Measurements from ENCODE around the gene MRPL37. TPM values are rescaled to one million over a fixed set of nuclear protein-coding genes. Genes with fewer than 3 reads are reported as not detected.
"Not testable (repeated sequence)": the region's sequence is repeated elsewhere in the genome, so short reads cannot be mapped to it uniquely, and the experiment has no call there.

Gene MRPL37
- total RNA-seq, 2 donors from 2014 or later: 109 to 158 TPM

DNA sequence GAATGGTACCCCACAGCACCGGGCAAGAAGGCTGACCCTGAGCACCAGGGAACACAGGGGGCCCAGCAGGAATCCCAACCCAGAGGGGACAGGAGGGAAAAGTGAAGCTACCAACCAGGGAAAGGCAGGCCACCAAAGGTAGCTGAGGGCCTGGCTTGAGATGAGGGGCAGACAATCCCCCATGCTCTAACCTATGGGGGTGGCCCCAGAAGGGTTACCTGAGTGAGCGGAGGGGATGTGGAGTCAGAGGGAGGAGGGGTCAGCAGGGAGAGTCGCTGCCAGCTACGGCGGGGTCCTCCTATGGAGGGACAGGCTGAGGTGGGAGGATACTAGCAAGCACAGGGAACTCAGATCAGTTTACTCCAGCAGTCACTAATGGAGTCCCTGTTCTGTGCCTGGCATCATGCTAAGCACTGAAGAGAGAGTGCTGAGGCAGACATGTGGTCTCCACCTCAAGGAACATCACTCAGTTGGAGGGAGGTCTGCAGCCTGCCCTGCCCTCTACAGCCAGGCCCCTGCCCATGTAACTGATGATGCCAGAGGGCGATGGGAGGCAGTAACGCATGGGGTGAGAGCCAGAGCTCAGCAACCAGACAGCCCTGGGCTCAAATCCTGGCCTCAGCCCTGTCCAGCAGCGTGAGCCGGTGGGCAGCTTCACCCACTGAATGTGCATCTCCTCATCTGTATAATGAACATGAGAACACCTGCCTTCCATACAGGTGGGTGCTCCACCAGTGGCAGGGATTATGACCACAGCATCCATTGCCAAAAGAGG, 21.5 kb upstream of the MRPL37 start:
- Mint-ChIP-seq H3K4me3 (no peak overlapping the region), H3K36me3 (no peaks in the 10 kb centered on the region), H3K27me3 (no peaks in the 10 kb centered on the region), H3K9me3 (no peaks in the 10 kb centered on the region), H3K27ac (no peak overlapping the region), H3K4me1 (ENCODE audit: low read depth in 2 of 2) (peaks cover 0 to 6% of the 10 kb centered on the region in 2 donors)
- peak in 1 of 2 donors; percentile 4 for ATAC-seq
- DNase-seq (ENCODE audit: low spot score): no peak

DNA sequence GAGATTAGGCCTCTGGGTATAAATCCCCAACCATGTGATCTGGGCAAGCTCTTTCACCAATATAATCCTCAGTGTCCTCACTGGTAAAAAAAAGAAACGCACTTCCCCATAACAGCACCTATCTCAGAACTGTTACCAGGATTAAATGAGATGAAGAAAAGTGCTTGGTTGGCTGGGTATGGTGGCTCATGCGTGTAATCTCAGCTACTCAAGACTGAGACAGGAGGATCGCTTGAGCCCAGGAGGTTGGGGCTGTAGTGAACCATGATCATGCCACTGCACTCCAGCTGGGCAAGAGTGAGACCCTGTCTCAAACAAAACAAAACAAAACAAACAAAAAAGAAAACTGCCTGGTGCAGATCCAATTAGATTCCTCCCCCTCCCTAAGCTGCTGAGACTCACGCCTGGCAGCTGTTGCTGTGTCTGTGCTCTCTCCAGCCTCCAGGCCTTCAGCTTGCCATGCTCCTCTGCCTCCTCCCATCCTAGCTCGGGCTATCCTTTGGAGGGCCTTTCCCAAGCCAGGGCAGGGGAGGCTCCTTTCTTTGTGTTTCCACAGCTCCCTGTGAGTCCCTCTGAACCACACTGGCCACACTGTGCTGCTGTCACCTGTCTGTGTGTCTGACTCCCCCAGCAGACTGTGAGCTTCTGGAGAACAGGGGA, 19.1 kb upstream of the MRPL37 start:
- ATAC-seq: no peak
- peaks cover 0 to 6% of the 10 kb centered on the region in 2 donors for H3K4me1 Mint-ChIP-seq (ENCODE audit: low read depth in 2 of 2)
- no peaks in the 10 kb centered on the region for H3K9me3 Mint-ChIP-seq
- no peak for DNase-seq (ENCODE audit: low spot score)
- H3K4me3 Mint-ChIP-seq: no peak overlapping the region
- H3K36me3 Mint-ChIP-seq: no peaks in the 10 kb centered on the region
- no peaks in the 10 kb centered on the region for H3K27me3 Mint-ChIP-seq
- H3K27ac Mint-ChIP-seq: no peak overlapping the region

GRCh38 chr1:54186056-54186455, 13.9 kb upstream of the MRPL37 start:
- ATAC-seq (no peak), DNase-seq (ENCODE audit: low spot score) (no peak)
- H3K36me3 Mint-ChIP-seq: no peaks in the 10 kb centered on the region
- peaks cover 0 to 6% of the 10 kb centered on the region in 2 donors for H3K4me1 Mint-ChIP-seq (ENCODE audit: low read depth in 2 of 2)
- no peaks in the 10 kb centered on the region for H3K27me3 Mint-ChIP-seq
- no peaks in the 10 kb centered on the region for H3K9me3 Mint-ChIP-seq
- H3K4me3 Mint-ChIP-seq: no peak overlapping the region
- no peak overlapping the region for H3K27ac Mint-ChIP-seq

DNA sequence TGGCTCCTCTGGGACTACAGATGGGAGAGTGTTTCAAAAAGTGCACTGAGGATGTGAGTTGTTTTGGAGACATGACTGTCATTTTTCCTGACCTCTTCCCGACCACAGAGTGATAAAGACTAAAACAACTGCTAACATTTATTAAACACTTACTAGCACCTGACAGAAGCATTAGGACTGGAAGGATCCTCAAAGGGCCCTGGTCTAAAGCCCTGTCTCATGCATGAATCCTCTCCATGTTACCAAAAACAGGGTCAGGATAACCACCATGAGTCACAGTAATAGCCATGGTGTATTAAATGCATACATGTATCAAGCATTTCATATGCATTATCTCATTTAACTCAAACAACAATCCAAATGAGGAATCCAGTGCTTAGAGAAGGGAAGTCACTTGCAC, 11.7 kb upstream of the MRPL37 start:
- Mint-ChIP-seq H3K27ac (no peak overlapping the region), H3K36me3 (no peaks in the 10 kb centered on the region), H3K9me3 (no peaks in the 10 kb centered on the region), H3K4me1 (ENCODE audit: low read depth in 2 of 2) (no peaks in the 10 kb centered on the region), H3K4me3 (no peak overlapping the region), H3K27me3 (no peaks in the 10 kb centered on the region)
- no peak for DNase-seq (ENCODE audit: low spot score)
- no peak for ATAC-seq

- DNase-seq (ENCODE audit: low spot score) (no peak), ATAC-seq (no peak)
- H3K4me1 Mint-ChIP-seq (ENCODE audit: low read depth in 2 of 2): no peaks in the 10 kb centered on the region
- no peaks in the 10 kb centered on the region for H3K36me3 Mint-ChIP-seq
- no peak overlapping the region for H3K4me3 Mint-ChIP-seq
- H3K27me3 Mint-ChIP-seq: no peaks in the 10 kb centered on the region
- no peak overlapping the region for H3K27ac Mint-ChIP-seq
- H3K9me3 Mint-ChIP-seq: no peaks in the 10 kb centered on the region
Measured at GRCh38 chr1:54190526-54190925, 9.4 kb upstream of the MRPL37 start.

DNA sequence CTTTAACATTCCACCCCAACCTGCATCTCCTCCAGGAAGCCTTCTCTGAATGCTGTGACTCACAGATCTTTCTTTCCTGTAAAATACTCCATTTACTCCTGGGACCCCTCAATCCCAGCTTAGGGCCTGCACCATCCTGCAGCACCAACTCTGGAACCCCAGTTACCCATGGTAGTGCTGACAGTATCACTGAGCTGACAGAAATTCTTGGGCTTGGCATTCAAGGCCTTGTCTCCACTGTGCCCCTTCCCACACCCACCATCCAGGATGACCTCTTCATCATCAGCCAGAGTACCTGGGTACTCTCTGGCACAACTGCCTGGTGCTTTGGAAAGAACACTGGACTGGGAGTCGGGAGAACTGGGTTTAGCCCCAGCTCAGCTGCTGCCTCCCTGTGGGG, 8.4 kb upstream of the MRPL37 start:
- Mint-ChIP-seq H3K9me3 (no peaks in the 10 kb centered on the region), H3K4me1 (ENCODE audit: low read depth in 2 of 2) (no peaks in the 10 kb centered on the region), H3K36me3 (no peaks in the 10 kb centered on the region), H3K27me3 (no peaks in the 10 kb centered on the region), H3K4me3 (no peak overlapping the region), H3K27ac (no peak overlapping the region)
- DNase-seq (ENCODE audit: low spot score) (no peak), ATAC-seq (no peak)

GRCh38 chr1:54193453-54193852, 6.5 kb upstream of the MRPL37 start:
- Mint-ChIP-seq H3K9me3 (no peaks in the 10 kb centered on the region), H3K4me1 (ENCODE audit: low read depth in 2 of 2) (no peaks in the 10 kb centered on the region), H3K27me3 (no peaks in the 10 kb centered on the region), H3K4me3 (no peak overlapping the region), H3K27ac (no peak overlapping the region), H3K36me3 (no peaks in the 10 kb centered on the region)
- DNase-seq (ENCODE audit: low spot score): no peak
- no peak for ATAC-seq

GRCh38 chr1:54199151-54199764, 709 bp upstream of the MRPL37 start:
- no peak for DNase-seq (ENCODE audit: low spot score)
- Mint-ChIP-seq H3K27me3 (no peaks in the 10 kb centered on the region), H3K4me1 (ENCODE audit: low read depth in 2 of 2) (peaks cover 30% of the 10 kb centered on the region in 2 donors), H3K4me3 (peak overlapping the region; percentile 87), H3K36me3 (peaks cover 4% of the 10 kb centered on the region), H3K9me3 (no peaks in the 10 kb centered on the region), H3K27ac (peak overlapping the region; percentile 70 to 89)
- peak in 1 of 2 donors; percentile 1 for ATAC-seq

GRCh38 chr1:54200519-54200997, 591 bp downstream of the MRPL37 start:
- ATAC-seq (peak in 1 of 2 donors; percentile 48), DNase-seq (ENCODE audit: low spot score) (no peak)
- Mint-ChIP-seq H3K4me1 (ENCODE audit: low read depth in 2 of 2) (peaks cover 30% of the 10 kb centered on the region in 2 donors), H3K27me3 (no peaks in the 10 kb centered on the region), H3K4me3 (peak overlapping the region; percentile 87), H3K9me3 (no peaks in the 10 kb centered on the region), H3K27ac (peak overlapping the region; percentile 70 to 89), H3K36me3 (peaks cover 12% of the 10 kb centered on the region)

GRCh38 chr1:54204199-54204598, 4.2 kb downstream of the MRPL37 start:
- no peaks in the 10 kb centered on the region for H3K9me3 Mint-ChIP-seq
- H3K36me3 Mint-ChIP-seq: peaks cover 36% of the 10 kb centered on the region
- peaks cover 32 to 35% of the 10 kb centered on the region in 2 donors for H3K4me1 Mint-ChIP-seq (ENCODE audit: low read depth in 2 of 2)
- H3K4me3 Mint-ChIP-seq: no peak overlapping the region
- DNase-seq (ENCODE audit: low spot score) (no peak), ATAC-seq (no peak)
- H3K27ac Mint-ChIP-seq: no peak overlapping the region
- no peaks in the 10 kb centered on the region for H3K27me3 Mint-ChIP-seq

DNA sequence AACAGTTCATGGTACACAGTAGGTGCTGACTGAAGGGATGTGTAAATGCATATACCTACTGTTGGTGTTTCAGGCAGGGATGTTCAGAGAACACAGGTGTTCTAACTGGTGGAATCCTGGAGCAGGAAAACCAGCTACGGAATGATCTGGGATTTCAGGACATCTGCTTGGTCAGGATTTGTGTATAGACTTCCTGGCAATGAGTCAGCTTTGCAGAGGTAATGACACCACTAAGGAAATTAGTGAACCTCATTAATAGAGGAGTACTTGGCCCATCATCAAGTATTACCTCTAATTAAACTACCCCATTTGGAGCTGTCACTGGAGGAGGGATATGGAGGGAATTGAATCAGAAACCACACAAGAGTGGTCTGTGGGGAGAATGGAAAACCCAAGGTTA, 7.3 kb downstream of the MRPL37 start:
- Mint-ChIP-seq H3K27me3 (no peaks in the 10 kb centered on the region), H3K4me1 (ENCODE audit: low read depth in 2 of 2) (peaks cover 18 to 24% of the 10 kb centered on the region in 2 donors), H3K36me3 (peaks cover 58% of the 10 kb centered on the region), H3K9me3 (no peaks in the 10 kb centered on the region), H3K4me3 (no peak overlapping the region), H3K27ac (no peak overlapping the region)
- no peak for DNase-seq (ENCODE audit: low spot score)
- no peak for ATAC-seq

DNA sequence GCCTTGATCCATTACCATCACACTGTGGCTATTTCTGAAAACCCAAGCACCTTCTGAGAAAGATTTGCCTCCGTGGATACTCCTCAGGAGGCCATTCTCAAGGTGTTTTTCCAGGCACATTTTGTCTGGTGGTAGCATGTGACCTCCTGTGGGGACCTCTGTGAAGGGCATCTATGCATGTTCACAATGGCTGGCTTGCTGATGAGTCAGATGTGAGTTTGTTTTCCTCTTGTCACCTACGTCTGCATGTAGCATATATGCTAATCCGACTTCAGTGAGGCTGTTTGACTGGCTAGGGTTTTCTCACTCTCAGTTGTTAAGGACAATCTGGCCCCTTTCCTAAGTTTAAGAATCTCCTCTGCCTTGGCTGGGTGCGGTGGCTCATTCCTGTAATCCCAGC, 7.9 kb downstream of the MRPL37 start:
- not testable (repeated sequence) for H3K4me3 Mint-ChIP-seq; H3K27me3 Mint-ChIP-seq; H3K27ac Mint-ChIP-seq; ATAC-seq; DNase-seq (ENCODE audit: low spot score); H3K9me3 Mint-ChIP-seq
- H3K4me1 Mint-ChIP-seq (ENCODE audit: low read depth in 2 of 2): peaks cover 15 to 19% of the 10 kb centered on the region in 2 donors
- H3K36me3 Mint-ChIP-seq: peaks cover 54% of the 10 kb centered on the region

- Mint-ChIP-seq H3K27me3 (no peaks in the 10 kb centered on the region), H3K36me3 (peaks cover 45% of the 10 kb centered on the region), H3K4me1 (ENCODE audit: low read depth in 2 of 2) (peaks cover 18% of the 10 kb centered on the region in 2 donors), H3K27ac (no peak overlapping the region), H3K4me3 (no peak overlapping the region), H3K9me3 (no peaks in the 10 kb centered on the region)
- DNase-seq (ENCODE audit: low spot score) (no peak), ATAC-seq (no peak)
Measured at GRCh38 chr1:54212872-54213271, 12.9 kb downstream of the MRPL37 start.

DNA sequence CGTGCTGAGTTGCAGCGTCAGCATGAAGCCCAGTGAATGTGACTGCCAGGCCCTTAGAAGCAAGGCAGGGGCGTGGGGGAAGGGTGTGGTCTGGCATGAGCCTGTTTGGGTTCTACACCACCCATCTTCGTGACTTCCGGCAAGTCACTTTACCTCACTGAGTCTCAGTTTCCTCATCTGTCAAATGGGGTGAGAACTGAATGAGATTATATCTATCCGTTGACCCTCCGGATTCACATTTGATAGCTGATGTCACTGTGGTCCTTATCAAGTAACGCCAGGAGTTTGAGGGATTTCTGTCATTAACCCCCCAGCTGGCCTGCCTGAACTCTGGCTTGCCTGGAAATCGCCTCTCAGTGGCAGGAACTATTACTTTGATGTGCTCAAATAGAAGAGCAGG, 15.6 kb downstream of the MRPL37 start:
- H3K36me3 Mint-ChIP-seq: peaks cover 27% of the 10 kb centered on the region
- no peak overlapping the region for H3K4me3 Mint-ChIP-seq
- H3K27ac Mint-ChIP-seq: no peak overlapping the region
- peaks cover 10 to 24% of the 10 kb centered on the region in 2 donors for H3K4me1 Mint-ChIP-seq (ENCODE audit: low read depth in 2 of 2)
- H3K27me3 Mint-ChIP-seq: no peaks in the 10 kb centered on the region
- no peaks in the 10 kb centered on the region for H3K9me3 Mint-ChIP-seq
- ATAC-seq (no peak), DNase-seq (ENCODE audit: low spot score) (no peak)

Data from natural killer cell treated with Interleukin-12 subunit alpha and Interleukin-12 subunit beta and Interleukin-15 and Interleukin-18, amount 100 ng/mL, for 72 hours (primary cell).